Suprapubic skin (tissue), 4 donors: ENCODE results near the gene HBA1.
"Not testable (repeated sequence)": the region's sequence is repeated elsewhere in the genome, so short reads cannot be mapped to it uniquely, and the experiment has no call there.

ENCODE experiments used
- CTCF ChIP-seq, 2 donors: fragments of 200-600 bp in 1 of 2; fragments of 450-650 bp in 1 of 2; sonication (generic) in 1 of 2; IDR thresholded peaks; one replicate each; pipeline ENCODE4 v1.5.1; 2016 to 2019; ENCODE audit warnings: antibody characterized with exemption in 2 of 2, mild to moderate bottlenecking in 1 of 2, moderate library complexity in 1 of 2
- EP300 ChIP-seq: sonication (generic); formaldehyde crosslinking; IDR thresholded peaks from one replicate; pipeline ENCODE4 v1.6.1; 2017; ENCODE audit warnings: antibody characterized with exemption
- POLR2A ChIP-seq, 2 donors: fragments of 450-650 bp; IDR thresholded peaks; one replicate each; pipeline ENCODE4 v1.6.1; 2017; ENCODE audit warnings: antibody characterized with exemption in 2 of 2, mild to moderate bottlenecking in 2 of 2, moderate library complexity in 2 of 2
- POLR2AphosphoS5 ChIP-seq, 3 donors: sonication (generic); formaldehyde crosslinking; IDR thresholded peaks; one replicate each; pipeline ENCODE4 v1.6.1; 2017; ENCODE audit warnings: antibody characterized with exemption in 3 of 3

- TF ChIP-seq CTCF (IDR thresholded peaks at IDR 0.05); EP300; POLR2A (IDR thresholded peaks at IDR 0.05); POLR2AphosphoS5 (IDR thresholded peaks at IDR 0.05): not testable (repeated sequence)
These were observed at the start of gene HBA1 for GRCh38 chr16:176477-177382.
